Epidermal melanocyte (primary cell): ENCODE data around the gene IER2.
"Not testable (repeated sequence)": the region's sequence is repeated elsewhere in the genome, so short reads cannot be mapped to it uniquely, and the experiment has no call there.

Source experiments
- DNase-seq: peaks from one replicate; pipeline ENCODE4 v3.0.0; 2011; ENCODE audit warnings: low spot score; ENCODE audit not compliant: insufficient read length

The IER2 gene

GRCh38 chr19:13138171-13138915 is 11.9 kb upstream of the IER2 start:
- DNase-seq = no peak

- no peak for DNase-seq
Observed at GRCh38 chr19:13138916-13139198, 11.4 kb upstream of the IER2 start.

- DNase-seq = no peak
Observed at GRCh38 chr19:13139633-13140311, 10.4 kb upstream of the IER2 start.

- DNase-seq = no peak
Observed at GRCh38 chr19:13146763-13147563, 3.2 kb upstream of the IER2 start.

GRCh38 chr19:13149173-13149627 is 1.0 kb upstream of the IER2 start:
- not testable (repeated sequence) for DNase-seq

- no peak for DNase-seq
Observed at GRCh38 chr19:13149628-13150186, 504 bp upstream of the IER2 start.

- DNase-seq = no peak
Observed at GRCh38 chr19:13150931-13151604, 857 bp downstream of the IER2 start.

- DNase-seq = peak; percentile 93
Observed at GRCh38 chr19:13151605-13152355, 1.6 kb downstream of the IER2 start.

- DNase-seq = no peak
Observed at GRCh38 chr19:13152356-13152973, 2.3 kb downstream of the IER2 start.

GRCh38 chr19:13152974-13153568 is 2.9 kb downstream of the IER2 start:
- peak; percentile 93 for DNase-seq

- DNase-seq = no peak
Observed at GRCh38 chr19:13153569-13154240, 3.5 kb downstream of the IER2 start.

GRCh38 chr19:13154241-13154778 is 4.1 kb downstream of the IER2 start:
- DNase-seq = peak; percentile 46

- peak; percentile 56 for DNase-seq
Observed at GRCh38 chr19:13154911-13155471, 4.8 kb downstream of the IER2 start.

GRCh38 chr19:13155472-13156359 is 5.5 kb downstream of the IER2 start:
- peak; percentile 63 for DNase-seq

- no peak for DNase-seq
Observed at GRCh38 chr19:13159713-13160112, 9.5 kb downstream of the IER2 start.

- peak; percentile 10 for DNase-seq
Observed at GRCh38 chr19:13160557-13160956, 10.3 kb downstream of the IER2 start.
